HTERT RPE-1 (cell line): ENCODE results near the gene SIGLEC12.
"Not testable (repeated sequence)": the region's sequence is repeated elsewhere in the genome, so short reads cannot be mapped to it uniquely, and the experiment has no call there.

Experiments used
- in situ Hi-C: fragments of 300-500 bp; cut with MboI; formaldehyde crosslinking; loops from 4 replicates; pipeline ENCODE4 v1.14.3; 2020; ENCODE audit warnings: low sequenced_read_pairs

Gene SIGLEC12

GRCh38 chr19:51460164-51460992 is 41.2 kb downstream of the SIGLEC12 start:
- in situ Hi-C loops, result no loop called here

GRCh38 chr19:51458899-51459505 is 42.6 kb downstream of the SIGLEC12 start:
- in situ Hi-C loops, result no loop called here

DNA sequence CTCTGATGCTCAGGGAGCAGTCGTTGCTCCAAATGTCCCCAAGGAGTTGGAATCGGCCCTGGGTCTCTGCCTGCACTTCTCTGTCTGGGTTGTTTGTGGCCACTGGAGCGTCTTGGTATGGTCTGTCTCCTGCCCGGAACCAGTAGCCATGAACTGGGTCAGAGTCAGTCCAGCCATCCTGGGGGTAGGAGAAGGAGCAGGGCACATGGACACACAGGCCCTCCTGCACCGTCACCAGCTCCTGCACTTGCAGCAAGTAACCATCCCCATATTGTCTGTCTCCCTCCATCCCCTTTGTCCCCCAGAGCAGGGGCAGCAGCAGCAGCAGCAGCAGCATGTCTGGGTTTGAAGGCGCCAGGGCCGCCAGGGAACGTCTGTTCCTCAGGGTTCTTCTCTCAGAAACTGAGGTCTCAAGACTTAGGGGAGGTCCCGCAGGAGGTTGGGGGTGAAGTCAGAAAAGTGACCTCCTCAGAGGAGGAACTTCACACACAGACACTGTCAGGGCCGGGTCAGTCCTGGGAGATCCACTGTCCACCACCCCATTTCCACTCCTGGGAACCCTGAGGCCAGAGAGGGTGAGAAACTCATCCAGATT is 43.5 kb downstream of the SIGLEC12 start, which contains the start of gene SIGLEC8:
TSS of gene SIGLEC8 (minus strand) at position 404 of the 595 bp plus-strand sequence. CDS start at position 337, 67 bp downstream.
- in situ Hi-C loops, result no loop called here

GRCh38 chr19:51457351-51458013 is 44.1 kb downstream of the SIGLEC12 start:
- in situ Hi-C loops, result no loop called here

GRCh38 chr19:51456541-51457290 is 44.9 kb downstream of the SIGLEC12 start:
- in situ Hi-C loops, result no loop called here

DNA sequence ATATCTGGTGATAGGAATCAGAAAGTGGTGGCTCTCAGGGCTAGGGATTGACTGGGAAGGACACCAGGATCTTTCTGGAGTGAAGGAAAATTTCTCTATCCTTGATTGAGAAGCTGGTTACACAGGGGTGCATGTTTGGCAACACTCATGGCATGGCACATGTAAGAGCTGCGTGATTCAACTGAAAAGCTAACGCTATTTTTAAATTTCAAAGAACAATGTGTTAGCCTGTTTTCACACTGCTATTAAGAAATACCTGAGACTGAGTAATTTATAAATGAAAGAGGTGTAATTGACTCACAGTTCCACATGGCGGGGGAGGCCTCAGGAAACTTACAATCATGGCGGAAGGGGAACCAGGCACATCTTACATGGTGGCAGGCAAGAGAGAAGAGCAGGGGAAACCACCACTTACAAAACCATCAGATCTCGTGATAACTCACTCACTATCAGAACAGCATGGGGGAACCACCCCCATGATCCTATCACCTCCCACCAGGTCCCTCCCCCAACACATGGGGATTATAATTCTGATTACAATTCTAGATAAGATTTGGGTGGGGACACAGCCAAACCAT is 50.8 kb downstream of the SIGLEC12 start:
- in situ Hi-C loops, result no loop called here

DNA sequence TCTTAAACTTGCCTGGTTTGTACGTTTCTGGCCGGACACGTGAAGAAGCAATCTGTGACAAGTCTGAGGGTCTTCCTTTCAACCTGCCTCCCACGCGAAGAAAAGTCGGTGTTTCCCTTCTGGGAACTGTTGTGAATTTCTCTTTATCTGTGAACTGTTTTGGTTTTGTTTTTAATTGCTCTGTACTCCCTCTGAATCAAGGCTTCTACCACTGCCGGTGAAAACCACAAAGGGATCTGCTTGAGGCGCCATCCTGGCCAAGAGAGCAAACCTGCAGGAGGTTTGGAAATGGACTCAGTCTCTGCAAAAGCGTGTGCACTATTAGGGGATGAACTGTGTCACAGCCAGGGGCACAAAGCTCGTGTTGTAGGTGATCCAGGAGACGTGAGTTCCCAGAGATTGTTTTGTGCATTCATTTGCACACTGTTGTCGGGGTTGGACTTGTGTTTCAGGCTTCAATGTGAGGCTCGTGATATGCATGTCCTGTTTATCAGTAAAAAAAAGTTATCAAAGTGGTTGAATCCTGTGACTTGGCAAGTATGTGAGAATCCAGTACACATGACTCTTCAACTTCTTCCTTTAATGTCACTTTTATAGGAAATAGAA is 53.1 kb downstream of the SIGLEC12 start:
- in situ Hi-C loops, result no loop called here

DNA sequence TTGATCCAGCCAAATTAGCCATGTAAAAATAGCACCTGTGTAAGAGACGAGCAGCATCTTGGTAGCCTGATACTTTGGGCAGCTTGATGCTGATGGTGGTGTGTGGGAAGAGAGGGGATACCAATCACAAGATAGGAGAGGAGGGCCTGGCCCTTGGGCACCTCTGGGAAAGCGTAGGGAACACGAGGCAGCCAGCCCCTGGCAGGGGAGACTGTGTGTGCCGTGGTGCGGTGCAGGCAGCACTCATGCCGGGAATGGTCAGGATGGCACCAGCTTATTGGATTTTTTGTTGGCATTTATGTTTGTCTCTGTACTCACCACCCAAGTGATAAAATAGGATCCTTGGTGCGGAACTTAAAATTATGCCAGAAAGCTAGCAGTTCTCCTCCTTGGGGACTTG is 53.6 kb downstream of the SIGLEC12 start:
- in situ Hi-C loops, result no loop called here

GRCh38 chr19:51447510-51447909 is 54.1 kb downstream of the SIGLEC12 start:
- in situ Hi-C loops, result not testable (repeated sequence)

- in situ Hi-C loops, result no loop called here
Measured at GRCh38 chr19:51441410-51442390, 59.9 kb downstream of the SIGLEC12 start.
